ENCODE data around the gene GHRHR.

GHRHR gene

DNA sequence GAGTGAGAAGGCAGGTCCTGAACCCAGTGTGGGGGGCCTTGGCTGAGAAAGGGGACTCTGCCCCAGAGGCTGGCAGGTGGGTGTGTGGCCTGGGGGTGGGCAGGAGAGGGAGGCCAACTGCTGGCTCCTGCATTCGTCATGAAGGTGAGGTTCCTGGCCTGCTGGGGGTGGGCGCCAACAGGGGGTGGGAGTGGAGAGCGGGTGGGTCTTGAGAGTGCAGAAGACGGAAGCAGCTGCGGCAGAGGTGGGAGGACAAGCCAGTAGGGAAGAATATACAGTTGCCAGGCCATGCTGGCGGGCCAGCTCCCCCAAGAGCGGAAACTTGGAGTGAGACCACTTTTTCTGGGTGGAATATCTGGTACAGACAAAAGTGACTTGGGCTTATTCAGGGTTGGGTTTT lies 23.4 kb downstream of the GHRHR start:
- DNase-seq: no peak

DNA sequence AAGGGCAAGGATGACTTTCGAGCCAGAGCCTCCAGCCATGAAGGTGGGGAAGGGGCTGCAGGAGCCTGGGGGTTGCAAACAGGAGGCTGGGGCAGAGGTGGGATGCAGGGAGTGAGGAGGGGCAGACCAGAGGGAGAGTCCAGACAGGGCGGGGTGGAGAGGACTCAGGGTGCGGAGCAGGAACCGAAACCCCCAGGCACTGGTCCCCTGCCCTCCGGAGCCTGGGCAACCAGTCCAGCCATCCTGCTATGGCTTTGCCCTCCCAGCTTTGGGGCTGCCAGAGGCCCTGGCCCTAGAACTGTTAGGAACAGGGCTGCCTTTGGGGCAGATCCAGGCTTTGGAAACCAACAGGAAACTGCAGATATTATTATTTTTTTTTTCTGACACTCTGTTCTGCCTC lies 24.2 kb downstream of the GHRHR start:
- DNase-seq: no peak

- DNase-seq: no peak
These were observed 24.7 kb downstream of the GHRHR start for GRCh38 chr7:30988351-30989005.

- DNase-seq: no peak
These were observed 25.5 kb downstream of the GHRHR start for GRCh38 chr7:30989008-30989823.

- DNase-seq: no peak
These were observed 26.3 kb downstream of the GHRHR start for GRCh38 chr7:30989824-30990672.

- no peak for DNase-seq
These were observed 27.0 kb downstream of the GHRHR start for GRCh38 chr7:30990673-30991170.

- no peak for DNase-seq
These were observed 28.7 kb downstream of the GHRHR start for GRCh38 chr7:30992414-30992813.

- peak; percentile 26 for DNase-seq
These were observed 30.7 kb downstream of the GHRHR start for GRCh38 chr7:30994206-30995100.

DNA sequence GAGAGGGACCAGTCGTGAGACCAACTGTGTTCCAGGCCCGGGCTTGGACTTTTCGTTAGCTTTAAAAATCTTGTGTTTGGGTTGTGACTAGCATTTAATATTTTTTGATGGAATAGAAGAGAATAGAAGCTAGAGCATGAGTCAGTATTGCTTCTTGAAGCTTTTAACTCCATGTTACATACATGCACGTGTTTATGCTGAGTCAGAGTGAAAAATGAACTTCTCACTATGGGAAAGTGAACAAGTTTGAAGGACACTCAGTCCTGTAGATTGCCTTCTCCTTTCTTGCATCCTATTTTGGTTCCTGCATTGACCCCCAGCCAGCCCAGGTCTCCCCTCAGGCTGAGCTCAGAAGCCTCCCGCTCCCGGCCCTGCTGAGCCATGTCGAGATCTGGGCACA lies 31.8 kb downstream of the GHRHR start:
- no peak for DNase-seq

DNA sequence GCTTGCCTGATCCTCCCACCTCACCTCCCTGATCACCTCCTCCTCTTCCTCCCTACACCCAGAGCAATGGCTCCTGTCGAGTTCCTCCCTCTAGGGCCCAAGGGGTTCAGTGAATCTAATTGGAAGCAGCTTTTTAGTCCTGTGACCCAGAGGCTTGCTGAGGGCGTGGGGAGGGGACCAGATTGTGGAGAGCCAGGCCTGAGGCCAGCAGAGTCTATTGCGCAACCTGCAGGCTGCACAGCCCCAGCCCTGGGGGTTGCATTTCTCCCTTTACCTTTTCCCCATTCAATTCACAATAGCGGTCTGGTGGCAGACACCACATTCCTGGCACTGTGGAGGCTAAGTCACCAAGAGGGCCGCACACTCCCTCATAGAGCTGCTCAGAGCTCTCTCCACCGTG lies 32.5 kb downstream of the GHRHR start:
- DNase-seq: no peak

DNA sequence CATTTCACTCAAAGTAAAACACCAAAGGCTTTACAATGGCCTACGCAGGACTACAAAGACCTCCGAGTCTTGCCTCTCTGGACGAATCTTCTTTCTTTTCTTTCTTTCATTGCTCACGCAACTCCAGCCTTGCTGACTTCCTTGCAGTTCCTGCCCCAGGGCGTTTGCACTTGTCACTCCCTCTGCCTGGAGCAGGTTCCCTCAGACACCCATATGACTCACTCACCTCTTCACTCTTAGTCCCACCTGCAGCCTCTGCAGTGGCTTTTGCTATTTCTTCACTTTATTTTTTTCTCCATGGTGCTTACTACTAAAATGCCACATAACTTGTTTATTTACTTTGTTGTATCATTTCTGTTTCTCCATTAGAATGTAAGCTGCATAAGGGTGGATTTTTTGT lies 33.1 kb downstream of the GHRHR start:
- no peak for DNase-seq

- DNase-seq: no peak
These were observed 33.6 kb downstream of the GHRHR start for GRCh38 chr7:30997316-30997715.

DNA sequence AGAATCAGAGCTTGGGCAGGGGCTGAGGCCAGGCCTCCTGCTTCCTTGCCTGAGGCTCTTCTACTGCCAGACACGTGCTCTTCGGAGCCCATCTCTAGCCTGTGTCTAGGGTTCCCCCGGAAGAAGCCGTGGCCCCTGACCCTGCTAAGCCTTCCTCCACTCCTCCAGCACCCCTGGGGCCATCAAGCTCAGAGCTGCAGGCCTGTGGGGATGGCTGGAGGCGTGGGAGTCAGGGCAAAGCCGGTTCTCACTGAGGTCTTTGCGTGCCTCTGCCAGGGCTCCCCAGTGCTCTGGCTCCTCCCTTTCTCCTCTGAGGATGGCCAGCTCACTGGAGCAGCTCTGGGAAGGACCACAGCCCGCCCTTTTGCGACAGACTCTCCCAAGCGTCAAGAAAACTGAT lies 34.4 kb downstream of the GHRHR start:
- no peak for DNase-seq

- DNase-seq: no peak
These were observed 36.5 kb downstream of the GHRHR start for GRCh38 chr7:31000161-31000693.

DNA sequence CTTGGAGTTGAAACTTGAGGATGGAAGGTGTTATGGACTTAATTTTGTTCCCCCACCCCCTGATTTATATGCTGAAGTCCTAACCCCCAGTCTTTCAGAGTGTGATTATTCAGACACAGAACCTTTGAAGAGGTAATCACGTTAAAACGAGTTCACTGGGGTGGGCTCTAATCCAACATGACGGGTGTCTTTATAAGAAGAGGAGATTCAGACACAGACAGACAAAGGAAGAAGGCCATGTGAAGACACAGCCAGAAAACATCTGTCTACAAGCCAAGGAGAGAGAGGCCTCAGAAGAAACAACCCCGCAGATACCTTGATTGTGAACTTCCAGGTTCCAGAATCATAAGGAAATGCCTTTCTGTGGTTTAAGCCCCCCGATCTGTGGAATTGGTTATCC lies 37.0 kb downstream of the GHRHR start:
- no peak for DNase-seq

GRCh38 chr7:31002256-31002655 lies 38.5 kb downstream of the GHRHR start:
- DNase-seq: no peak

- no peak for DNase-seq
These were observed 39.3 kb downstream of the GHRHR start for GRCh38 chr7:31003097-31003496.

DNA sequence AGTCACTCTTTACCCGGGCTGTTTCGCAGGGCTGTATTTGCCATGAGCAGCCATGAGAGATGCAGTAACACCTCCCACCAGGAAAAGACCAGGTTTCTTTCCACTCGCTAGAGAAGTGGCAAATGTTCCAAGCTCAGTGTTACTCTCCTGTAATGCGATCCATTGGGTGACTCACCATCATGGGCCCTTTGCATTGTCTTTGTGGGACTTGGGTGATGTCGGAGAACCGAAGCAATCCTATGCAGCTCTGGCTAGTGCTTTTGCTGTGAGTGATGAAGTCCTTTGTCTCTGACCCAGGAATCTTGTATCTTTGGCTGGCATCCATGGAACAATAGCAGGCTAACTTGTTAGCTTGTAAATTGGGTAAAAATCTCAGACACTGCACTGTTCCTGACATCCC lies 40.0 kb downstream of the GHRHR start:
- no peak for DNase-seq

DNA sequence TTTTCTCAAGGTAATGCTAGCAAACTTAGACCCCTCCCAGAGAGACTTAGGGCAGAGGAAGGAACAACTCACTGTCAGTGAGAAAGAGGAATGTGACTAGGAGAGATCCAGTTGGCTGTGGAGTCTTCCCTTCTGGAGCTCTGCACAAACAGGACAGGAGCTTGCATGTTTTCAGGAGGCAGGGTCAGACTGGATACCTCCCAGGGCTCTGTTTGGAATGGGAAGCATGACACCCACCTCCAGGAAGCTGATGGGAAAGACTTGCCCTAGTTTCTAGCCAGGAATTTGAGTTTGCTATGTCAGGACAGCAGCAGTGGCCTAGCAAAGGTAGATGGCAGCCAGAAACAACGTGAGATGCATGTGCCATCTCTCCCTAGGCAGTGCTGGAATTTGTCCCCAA lies 40.6 kb downstream of the GHRHR start:
- no peak for DNase-seq

DNA sequence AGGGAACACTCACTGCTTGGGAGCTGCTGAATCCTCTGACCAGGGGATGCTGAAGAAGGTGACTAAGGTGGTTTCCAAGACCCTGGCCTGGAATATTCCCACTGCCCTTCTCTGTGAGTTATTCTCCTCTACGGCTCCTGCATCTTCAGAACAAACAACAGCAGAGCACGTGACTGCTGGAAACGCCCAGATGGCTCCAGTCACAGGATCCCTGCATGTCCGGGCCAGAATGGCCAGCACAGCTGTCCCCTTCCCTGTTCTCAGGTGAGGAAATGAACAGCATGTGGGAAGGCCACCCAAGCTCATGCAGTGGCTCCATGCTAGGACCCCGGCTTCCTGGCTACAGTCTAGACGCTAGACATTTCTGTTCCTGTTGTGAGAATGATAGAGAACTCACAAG lies 43.1 kb downstream of the GHRHR start:
- DNase-seq: no peak

GRCh38 chr7:31007634-31008033 lies 43.9 kb downstream of the GHRHR start:
- DNase-seq: no peak

GRCh38 chr7:31014826-31015225 lies 51.1 kb downstream of the GHRHR start:
- peak; percentile 64 for DNase-seq

Measured in NCI-H1105 treated with DMSO at 0.1 percent for 48 hours (cell line).